HG03558 (cell line): ENCODE measurements around the gene HSFX1.
"Not testable (repeated sequence)": the region's sequence is repeated elsewhere in the genome, so short reads cannot be mapped to it uniquely, and the experiment has no call there.

ENCODE experiments used
- ATAC-seq: cut with Tn5 transposase; IDR thresholded peaks from one replicate; pipeline ENCODE4 v1.9.1; 2021; ENCODE audit warnings: moderate number of reproducible peaks; ENCODE audit not compliant: unreplicated experiment; ENCODE audit errors: extremely low read depth

The HSFX1 gene

GRCh38 chrX:149773768-149774167 is at the start of gene HSFX1:
TSS of gene HSFX1 (plus strand) at chrX:149774068. CDS start at chrX:149774682, 614 bp downstream.
- not testable (repeated sequence) for ATAC-seq

- ATAC-seq = not testable (repeated sequence)
Observed at GRCh38 chrX:149727308-149727707, 46.6 kb upstream of the HSFX1 start.

- ATAC-seq = not testable (repeated sequence)
Observed at GRCh38 chrX:149742269-149742668, 31.6 kb upstream of the HSFX1 start.

GRCh38 chrX:149746390-149747007 is 27.4 kb upstream of the HSFX1 start:
- ATAC-seq = not testable (repeated sequence)

- no peak for ATAC-seq
Observed at GRCh38 chrX:149757206-149758067, 16.4 kb upstream of the HSFX1 start.

GRCh38 chrX:149758068-149758714 is 15.7 kb upstream of the HSFX1 start:
- ATAC-seq = no peak

- not testable (repeated sequence) for ATAC-seq
Observed at GRCh38 chrX:149758715-149759078, 15.2 kb upstream of the HSFX1 start.

GRCh38 chrX:149759824-149760223 is 14.0 kb upstream of the HSFX1 start:
- ATAC-seq = no peak

GRCh38 chrX:149760965-149761364 is 12.9 kb upstream of the HSFX1 start:
- no peak for ATAC-seq

GRCh38 chrX:149761858-149762674 is 11.8 kb upstream of the HSFX1 start:
- not testable (repeated sequence) for ATAC-seq

GRCh38 chrX:149762696-149763614 is 10.9 kb upstream of the HSFX1 start:
- no peak for ATAC-seq

- ATAC-seq = not testable (repeated sequence)
Observed at GRCh38 chrX:149770344-149770743, 3.5 kb upstream of the HSFX1 start.

- not testable (repeated sequence) for ATAC-seq
Observed at GRCh38 chrX:149773026-149773425, 842 bp upstream of the HSFX1 start.

GRCh38 chrX:149777999-149778398 is 4.1 kb downstream of the HSFX1 start:
- not testable (repeated sequence) for ATAC-seq

- ATAC-seq = not testable (repeated sequence)
Observed at GRCh38 chrX:149781727-149782126, 7.9 kb downstream of the HSFX1 start, which contains the start of gene MAGEA9. TSS of gene MAGEA9 (plus strand) at chrX:149781930. CDS start at chrX:149786211, 4,281 bp downstream.

GRCh38 chrX:149795531-149795930 is 21.7 kb downstream of the HSFX1 start:
- ATAC-seq = peak; percentile 100

GRCh38 chrX:149799095-149799714 is 25.3 kb downstream of the HSFX1 start:
- ATAC-seq = no peak

- no peak for ATAC-seq
Observed at GRCh38 chrX:149799938-149800337, 26.1 kb downstream of the HSFX1 start.
